ENCODE data around the gene POTEF.
"Not testable (repeated sequence)": the region's sequence is repeated elsewhere in the genome, so short reads cannot be mapped to it uniquely, and the experiment has no call there.

DNA sequence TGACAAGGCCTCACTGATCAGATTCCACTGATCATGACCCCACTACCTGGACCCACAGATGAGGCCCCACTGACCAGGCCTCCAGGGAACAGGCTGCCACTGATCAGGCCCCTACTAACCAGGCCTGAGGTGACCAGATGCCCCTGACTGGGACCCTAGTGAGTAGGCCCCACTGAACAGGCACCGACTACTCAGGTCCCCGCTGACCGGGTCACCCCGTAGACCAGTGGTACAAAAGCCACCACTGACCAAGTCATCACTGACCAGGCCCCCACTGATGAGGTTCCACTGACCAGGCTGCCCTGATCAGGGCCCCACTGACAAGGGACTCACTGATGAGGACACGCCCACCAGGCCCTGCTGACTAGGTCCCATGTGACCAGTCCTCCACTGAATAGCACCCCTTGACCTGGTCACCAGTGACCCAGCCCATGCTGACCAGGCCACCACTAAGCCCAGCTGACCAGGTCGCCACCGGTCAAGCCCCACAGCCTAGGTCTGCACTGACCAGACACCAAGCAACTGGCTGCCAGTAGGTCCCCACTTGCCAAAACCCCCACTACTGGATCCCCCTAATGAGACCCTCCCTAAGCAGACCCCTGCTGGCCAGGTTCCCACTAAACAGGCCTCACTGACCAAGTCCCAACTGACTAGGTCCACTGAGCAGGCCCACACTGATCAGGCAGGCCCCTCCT, 75.7 kb downstream of the POTEF start:
- TF ChIP-seq, protein P1, sequence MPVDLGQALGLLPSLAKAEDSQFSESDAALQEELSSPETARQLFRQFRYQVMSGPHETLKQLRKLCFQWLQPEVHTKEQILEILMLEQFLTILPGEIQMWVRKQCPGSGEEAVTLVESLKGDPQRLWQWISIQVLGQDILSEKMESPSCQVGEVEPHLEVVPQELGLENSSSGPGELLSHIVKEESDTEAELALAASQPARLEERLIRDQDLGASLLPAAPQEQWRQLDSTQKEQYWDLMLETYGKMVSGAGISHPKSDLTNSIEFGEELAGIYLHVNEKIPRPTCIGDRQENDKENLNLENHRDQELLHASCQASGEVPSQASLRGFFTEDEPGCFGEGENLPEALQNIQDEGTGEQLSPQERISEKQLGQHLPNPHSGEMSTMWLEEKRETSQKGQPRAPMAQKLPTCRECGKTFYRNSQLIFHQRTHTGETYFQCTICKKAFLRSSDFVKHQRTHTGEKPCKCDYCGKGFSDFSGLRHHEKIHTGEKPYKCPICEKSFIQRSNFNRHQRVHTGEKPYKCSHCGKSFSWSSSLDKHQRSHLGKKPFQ (tag by site-specific recombination; IDR thresholded peaks at IDR 0.05): not testable (repeated sequence)
- TF ChIP-seq ZNF311 (tag by site-specific recombination; IDR thresholded peaks at IDR 0.05; ENCODE audit: borderline replicate concordance); CTCF (tag by site-specific recombination; IDR thresholded peaks at IDR 0.05); ZBTB17 (tag by site-specific recombination; IDR thresholded peaks at IDR 0.05); ZNF555 (tag by site-specific recombination; conservative IDR thresholded peaks at IDR 0.05); ZBTB20 (tag by site-specific recombination; IDR thresholded peaks at IDR 0.05); GLI4 (tag by site-specific recombination; IDR thresholded peaks at IDR 0.05); ZBTB1 (tag by site-specific recombination; IDR thresholded peaks at IDR 0.05); TSHZ1 (tag by site-specific recombination; IDR thresholded peaks at IDR 0.05; ENCODE audit: borderline replicate concordance): not testable (repeated sequence)

All from HEK293 (cell line).